Measurements from ENCODE around the gene COPRS. TPM values are rescaled to one million over a fixed set of nuclear protein-coding genes. Genes with fewer than 3 reads are reported as not detected.
A peak's percentile ranks its signal among the peaks of the same experiment; 100 is the strongest.
"Not testable (repeated sequence)": the region's sequence is repeated elsewhere in the genome, so short reads cannot be mapped to it uniquely, and the experiment has no call there.

Gene COPRS
- total RNA-seq, 1 donor from 2014 or later = 57.5 TPM

GRCh38 chr17:31854672-31855071 lies 4.4 kb downstream of the COPRS start:
- ATAC-seq (no peak), DNase-seq (no peak)
- intact Hi-C loops (cut with micrococcal nuclease) = no loop called here

- DNase-seq = no peak
- intact Hi-C loops (cut with micrococcal nuclease) = no loop called here
- ATAC-seq = no peak
These were observed 5.1 kb downstream of the COPRS start for GRCh38 chr17:31853911-31854470.

- DNase-seq (no peak), ATAC-seq (no peak)
- intact Hi-C loops (cut with micrococcal nuclease) = no loop called here
These were observed 13.8 kb downstream of the COPRS start for GRCh38 chr17:31845291-31845690.

- intact Hi-C loops (cut with micrococcal nuclease) = loop anchor here (5.0 kb wide), 2 partner anchors 286 to 406 kb away; no protein-coding TSS in a partner anchor
- peak; percentile 73 for ATAC-seq
- peak; percentile 64 for DNase-seq
These were observed 15.8 kb downstream of the COPRS start for GRCh38 chr17:31843070-31843745.

- peak; percentile 92 for ATAC-seq
These were observed 16.6 kb downstream of the COPRS start for GRCh38 chr17:31842195-31843069.

GRCh38 chr17:31841850-31842194 lies 17.2 kb downstream of the COPRS start:
- DNase-seq (no peak), ATAC-seq (no peak)
- intact Hi-C loops (cut with micrococcal nuclease) = loop anchor here (5.0 kb wide), 2 partner anchors 285 to 405 kb away; no protein-coding TSS in a partner anchor

More at GRCh38 chr17:31842195-31843069, 16.6 kb downstream of the COPRS start:
- peak; percentile 64 for DNase-seq
- intact Hi-C loops (cut with micrococcal nuclease) = loop anchor here (5.0 kb wide), 2 partner anchors 285 to 405 kb away; no protein-coding TSS in a partner anchor

- intact Hi-C loops (cut with micrococcal nuclease) = no loop called here
- DNase-seq = no peak
- no peak for ATAC-seq
These were observed 20.3 kb downstream of the COPRS start for GRCh38 chr17:31838636-31839225.

GRCh38 chr17:31835984-31836383 lies 23.1 kb downstream of the COPRS start:
- intact Hi-C loops (cut with micrococcal nuclease) = no loop called here
- no peak for ATAC-seq

GRCh38 chr17:31834448-31834847 lies 24.6 kb downstream of the COPRS start:
- intact Hi-C loops (cut with micrococcal nuclease) = no loop called here
- DNase-seq (no peak), ATAC-seq (no peak)

More at GRCh38 chr17:31835984-31836383, 23.1 kb downstream of the COPRS start:
- no peak for DNase-seq

- ATAC-seq = no peak
- intact Hi-C loops (cut with micrococcal nuclease) = no loop called here
These were observed 26.3 kb downstream of the COPRS start for GRCh38 chr17:31832746-31833145.

GRCh38 chr17:31830971-31831858 lies 27.8 kb downstream of the COPRS start:
- ATAC-seq = no peak
- DNase-seq = no peak
- intact Hi-C loops (cut with micrococcal nuclease) = no loop called here

More at GRCh38 chr17:31832746-31833145, 26.3 kb downstream of the COPRS start:
- no peak for DNase-seq

GRCh38 chr17:31829649-31830048 lies 29.4 kb downstream of the COPRS start:
- DNase-seq (no peak), ATAC-seq (no peak)
- intact Hi-C loops (cut with micrococcal nuclease) = no loop called here

GRCh38 chr17:31828955-31829354 lies 30.1 kb downstream of the COPRS start:
- intact Hi-C loops (cut with micrococcal nuclease); DNase-seq; ATAC-seq: not testable (repeated sequence)

GRCh38 chr17:31825961-31826691 lies 32.9 kb downstream of the COPRS start:
- intact Hi-C loops (cut with micrococcal nuclease) = no loop called here
- ATAC-seq (no peak), DNase-seq (peak; percentile 48)

GRCh38 chr17:31824766-31825360 lies 34.2 kb downstream of the COPRS start:
- intact Hi-C loops (cut with micrococcal nuclease) = no loop called here
- DNase-seq (no peak), ATAC-seq (no peak)

- no peak for DNase-seq
- intact Hi-C loops (cut with micrococcal nuclease) = no loop called here
- no peak for ATAC-seq
These were observed 36.0 kb downstream of the COPRS start for GRCh38 chr17:31823014-31823413.

- intact Hi-C loops (cut with micrococcal nuclease) = no loop called here
- no peak for ATAC-seq
- no peak for DNase-seq
These were observed 38.2 kb downstream of the COPRS start for GRCh38 chr17:31820691-31821435.
